SK-N-SH treated with all-trans-retinoic acid at 6 μM for 48 hours (cell line): ENCODE data around the gene CYFIP1.

Source experiments
- ATAC-seq: fragments of 200-7000 bp; cut with Tn5 transposase; 3 replicates; pipeline ENCODE4 v1.9.1; 2020; ENCODE audit warnings: mild to moderate bottlenecking, moderate library complexity
- ARNTL ChIP-seq: fragments of 450-650 bp; formaldehyde crosslinking; IDR thresholded peaks from 2 replicates; pipeline ENCODE4 v1.5.0; 2020; ENCODE audit warnings: low read depth, mild to moderate bottlenecking, moderate library complexity, borderline replicate concordance
- BACH2 ChIP-seq: fragments of 250-450 bp; sonication (Bioruptor Pico); IDR thresholded peaks from 2 replicates; pipeline ENCODE4 v1.9.0; 2021; ENCODE audit warnings: mild to moderate bottlenecking, borderline replicate concordance
- CSRNP3 ChIP-seq: fragments of 250-450 bp; sonication (Bioruptor Pico); IDR thresholded peaks from 2 replicates; pipeline ENCODE4 v1.5.1; 2021; ENCODE audit warnings: mild to moderate bottlenecking, moderate library complexity
- GLIS3 ChIP-seq: fragments of 250-450 bp; sonication (Bioruptor Pico); IDR thresholded peaks from 2 replicates; pipeline ENCODE4 v1.5.0; 2020; ENCODE audit warnings: mild to moderate bottlenecking, moderate library complexity
- ISL1 ChIP-seq: fragments of 250-450 bp; sonication (Bioruptor Pico); IDR thresholded peaks from 2 replicates; pipeline ENCODE4 v2.1.2; 2022; ENCODE audit warnings: mild to moderate bottlenecking, moderate library complexity
- OSR1 ChIP-seq: fragments of 250-450 bp; sonication (Bioruptor Pico); IDR thresholded peaks from 2 replicates; pipeline ENCODE4 v1.8.0; 2022; ENCODE audit warnings: moderate library complexity, mild to moderate bottlenecking, inconsistent platforms
- PATZ1 ChIP-seq: fragments of 250-450 bp; sonication (Bioruptor Pico); IDR thresholded peaks from 2 replicates; pipeline ENCODE4 v1.8.0; 2020; ENCODE audit warnings: mild to moderate bottlenecking, moderate library complexity, borderline replicate concordance
- POU6F1 ChIP-seq: fragments of 250-450 bp; sonication (Bioruptor Pico); IDR thresholded peaks from 2 replicates; pipeline ENCODE4 v1.8.0; 2021; ENCODE audit warnings: low read depth, mild to moderate bottlenecking, moderate library complexity, borderline replicate concordance
- RARB ChIP-seq: fragments of 250-450 bp; sonication (Bioruptor Pico); IDR thresholded peaks from 2 replicates; pipeline ENCODE4 v1.8.0; 2021; ENCODE audit warnings: mild to moderate bottlenecking, moderate library complexity
- SNAI2 ChIP-seq: fragments of 250-450 bp; sonication (Bioruptor Pico); IDR thresholded peaks from 2 replicates; pipeline ENCODE4 v1.5.0; 2020; ENCODE audit warnings: mild to moderate bottlenecking, moderate library complexity
- TCF4 ChIP-seq: fragments of 250-450 bp; sonication (Bioruptor Pico); IDR thresholded peaks from 2 replicates; pipeline ENCODE4 v1.8.0; 2021; ENCODE audit warnings: mild to moderate bottlenecking, moderate library complexity, borderline replicate concordance
- TSHZ2 ChIP-seq: fragments of 250-450 bp; sonication (Bioruptor Pico); IDR thresholded peaks from 2 replicates; pipeline ENCODE4 v1.5.0; 2020; ENCODE audit warnings: mild to moderate bottlenecking, moderate library complexity
- ZC3H10 ChIP-seq: fragments of 250-450 bp; sonication (Bioruptor Pico); IDR thresholded peaks from 2 replicates; pipeline ENCODE4 v1.5.1; 2021; ENCODE audit warnings: mild to moderate bottlenecking, moderate library complexity
- ZFP3 ChIP-seq: fragments of 250-450 bp; sonication (Bioruptor Pico); IDR thresholded peaks from 2 replicates; pipeline ENCODE4 v1.5.0; 2020; ENCODE audit warnings: mild to moderate bottlenecking, moderate library complexity
- ZFP30 ChIP-seq: fragments of 450-650 bp; formaldehyde crosslinking; IDR thresholded peaks from 2 replicates; pipeline ENCODE4 v1.5.0; 2022; ENCODE audit warnings: mild to moderate bottlenecking, moderate library complexity
- ZNF8 ChIP-seq: fragments of 450-650 bp; formaldehyde crosslinking; IDR thresholded peaks from 2 replicates; pipeline ENCODE4 v1.5.0; 2020; ENCODE audit warnings: mild to moderate bottlenecking, moderate library complexity

CYFIP1 gene

DNA sequence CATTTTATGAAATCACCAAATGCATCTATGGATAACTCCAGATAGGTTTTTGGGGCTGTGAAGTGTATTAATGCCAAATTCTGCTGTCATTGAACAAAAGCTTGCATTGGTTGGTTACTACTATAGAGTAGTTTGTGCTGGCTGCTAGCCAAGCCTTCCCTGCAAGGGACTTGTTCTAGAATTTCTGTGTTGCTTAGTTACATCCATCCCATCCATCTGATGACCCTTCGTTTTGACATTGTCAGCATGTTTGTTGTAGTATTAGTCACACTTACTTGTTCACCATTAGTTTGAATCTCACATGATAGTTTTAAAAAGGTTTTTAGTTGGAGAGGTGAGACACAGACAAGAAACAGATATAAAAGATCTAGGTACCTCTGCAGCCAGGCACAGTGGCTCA is 148.7 kb downstream of the CYFIP1 start:
- TF ChIP-seq ISL1 (CRISPR knock-in tag) (no peak), GLIS3 (no peak), TSHZ2 (CRISPR knock-in tag) (no peak), TCF4 (CRISPR knock-in tag) (no peak), SNAI2 (CRISPR knock-in tag) (no peak), ZFP30 (CRISPR knock-in tag) (no peak), ZNF8 (CRISPR knock-in tag) (no peak), RARB (CRISPR knock-in tag) (no peak), PATZ1 (CRISPR knock-in tag) (no peak), ARNTL (no peak), CSRNP3 (CRISPR knock-in tag) (no peak), OSR1 (CRISPR knock-in tag) (no peak), POU6F1 (no peak), ZC3H10 (no peak)
- ATAC-seq: no peak

DNA sequence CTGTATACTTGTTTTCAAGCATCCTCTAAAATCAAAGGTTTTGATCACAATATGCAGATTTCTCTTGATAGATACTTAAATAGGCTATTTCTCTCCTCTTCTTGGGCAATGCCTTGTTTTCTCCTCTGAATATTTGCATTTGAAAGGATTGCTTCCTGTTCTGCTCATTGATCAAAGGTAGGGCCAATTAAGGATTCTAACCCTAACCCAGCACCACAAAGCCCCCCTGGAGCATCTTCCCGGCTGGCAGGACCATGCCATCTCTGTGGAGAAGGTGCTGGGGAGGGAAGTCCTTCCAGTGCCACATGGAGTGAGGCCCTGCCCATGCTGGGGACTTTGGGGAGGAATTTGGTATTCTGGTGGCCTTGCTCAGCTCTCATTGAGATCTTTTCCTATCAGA is 153.0 kb downstream of the CYFIP1 start:
- ATAC-seq: no peak
- TF ChIP-seq ZFP3 (CRISPR knock-in tag) (no peak), TSHZ2 (CRISPR knock-in tag) (no peak), ZNF8 (CRISPR knock-in tag) (no peak), ARNTL (no peak), TCF4 (CRISPR knock-in tag) (no peak), ZFP30 (CRISPR knock-in tag) (no peak)

DNA sequence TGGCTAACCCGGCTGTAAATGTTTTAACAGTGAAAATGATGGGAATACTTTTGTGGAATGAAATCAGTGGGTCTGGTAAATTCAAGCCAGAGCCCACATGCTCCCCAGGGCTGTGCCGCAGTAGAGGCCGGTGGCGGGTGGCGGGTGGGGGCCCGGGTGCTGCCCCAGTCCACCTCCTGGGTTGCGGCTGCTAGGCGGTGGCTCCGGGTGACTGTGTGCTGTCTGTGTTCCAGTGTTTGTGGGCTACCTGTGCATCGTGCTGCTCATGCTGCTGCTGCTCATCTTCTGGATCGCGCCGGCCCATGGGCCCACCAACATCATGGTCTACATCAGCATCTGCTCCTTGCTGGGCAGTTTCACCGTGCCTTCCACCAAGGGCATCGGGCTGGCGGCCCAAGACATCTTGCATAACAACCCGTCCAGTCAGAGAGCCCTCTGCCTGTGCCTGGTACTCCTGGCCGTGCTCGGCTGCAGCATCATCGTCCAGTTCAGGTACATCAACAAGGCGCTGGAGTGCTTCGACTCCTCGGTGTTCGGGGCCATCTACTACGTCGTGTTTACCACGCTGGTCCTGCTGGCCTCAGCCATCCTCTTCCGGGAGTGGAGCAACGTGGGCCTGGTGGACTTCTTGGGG is 156.6 kb downstream of the CYFIP1 start:
- TF ChIP-seq OSR1 (CRISPR knock-in tag) (no peak), CSRNP3 (CRISPR knock-in tag) (no peak), BACH2 (CRISPR knock-in tag) (no peak), GLIS3 (no peak), SNAI2 (CRISPR knock-in tag) (no peak), ZFP3 (CRISPR knock-in tag) (no peak), POU6F1 (no peak)
- ATAC-seq: no peak
